Right lobe of liver (tissue), 4 donors: ENCODE measurements around the gene CAMTA1.

ENCODE experiments used
- POLR2A ChIP-seq: fragments of 450-650 bp; IDR thresholded peaks from one replicate; pipeline ENCODE4 v1.6.1; 2017; ENCODE audit warnings: antibody characterized with exemption, mild to moderate bottlenecking
- TF ChIP-seq, protein P1 (sequence below), 4 donors: fragments of 200-600 bp in 3 of 4; fragments of 450-650 bp in 1 of 4; IDR thresholded peaks; one replicate each; pipeline versions ENCODE4 v1.5.1 to v1.8.0; 2016 to 2022; ENCODE audit warnings: antibody characterized with exemption in 4 of 4, mild to moderate bottlenecking in 2 of 4
- donor health status: DM: no; HTN: no; CAD: no.
- donor health status: DM: no; HTN: no; CAD: no.
- donor health status: DM: no; HTN: yes; CAD: no.

GRCh38 chr1:7046314-7046713, 261.1 kb downstream of the CAMTA1 start:
- TF ChIP-seq, protein P1, sequence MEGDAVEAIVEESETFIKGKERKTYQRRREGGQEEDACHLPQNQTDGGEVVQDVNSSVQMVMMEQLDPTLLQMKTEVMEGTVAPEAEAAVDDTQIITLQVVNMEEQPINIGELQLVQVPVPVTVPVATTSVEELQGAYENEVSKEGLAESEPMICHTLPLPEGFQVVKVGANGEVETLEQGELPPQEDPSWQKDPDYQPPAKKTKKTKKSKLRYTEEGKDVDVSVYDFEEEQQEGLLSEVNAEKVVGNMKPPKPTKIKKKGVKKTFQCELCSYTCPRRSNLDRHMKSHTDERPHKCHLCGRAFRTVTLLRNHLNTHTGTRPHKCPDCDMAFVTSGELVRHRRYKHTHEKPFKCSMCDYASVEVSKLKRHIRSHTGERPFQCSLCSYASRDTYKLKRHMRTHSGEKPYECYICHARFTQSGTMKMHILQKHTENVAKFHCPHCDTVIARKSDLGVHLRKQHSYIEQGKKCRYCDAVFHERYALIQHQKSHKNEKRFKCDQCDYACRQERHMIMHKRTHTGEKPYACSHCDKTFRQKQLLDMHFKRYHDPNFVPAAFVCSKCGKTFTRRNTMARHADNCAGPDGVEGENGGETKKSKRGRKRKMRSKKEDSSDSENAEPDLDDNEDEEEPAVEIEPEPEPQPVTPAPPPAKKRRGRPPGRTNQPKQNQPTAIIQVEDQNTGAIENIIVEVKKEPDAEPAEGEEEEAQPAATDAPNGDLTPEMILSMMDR (IDR thresholded peaks at IDR 0.05): no peak
- TF ChIP-seq POLR2A: no peak
